CD4-positive, alpha-beta T cell treated with Interleukin-12 subunit alpha and Interleukin-12 subunit beta, for 1 hour (primary cell): ENCODE measurements around the gene GHITM.
A peak's percentile ranks its signal among the peaks of the same experiment; 100 is the strongest.
"Not testable (repeated sequence)": the region's sequence is repeated elsewhere in the genome, so short reads cannot be mapped to it uniquely, and the experiment has no call there.

Experiments
- DNase-seq: peaks from one replicate; pipeline ENCODE4 v3.0.0-alpha.2; 2020

The GHITM gene

DNA sequence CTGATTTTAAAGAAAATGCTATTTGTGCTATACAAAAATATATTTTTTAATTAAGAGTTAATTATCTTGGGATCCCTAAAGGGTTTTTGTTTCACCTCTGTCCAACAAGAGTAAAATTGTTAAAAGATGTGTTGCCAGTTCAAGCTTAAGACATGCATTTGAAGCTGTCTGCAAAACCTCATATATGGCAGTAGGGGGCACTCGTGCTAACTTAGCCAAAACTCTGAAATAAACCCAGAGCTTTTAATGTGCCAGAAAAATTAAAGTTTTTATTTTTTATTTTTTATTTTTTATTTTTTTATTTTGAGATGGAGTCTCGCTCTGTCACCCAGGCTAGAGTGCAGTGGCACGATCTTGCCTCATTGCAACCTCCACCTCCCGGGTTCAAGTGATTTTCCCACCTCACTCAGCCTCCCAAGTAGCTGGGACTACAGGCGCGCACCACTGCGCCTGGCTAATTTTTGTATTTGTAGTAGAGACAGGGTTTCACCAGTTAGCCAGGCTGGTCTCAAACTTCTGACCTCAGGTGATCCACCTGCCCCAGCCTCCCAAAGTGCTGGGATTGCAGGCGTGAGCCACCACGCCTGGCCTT, 8.8 kb downstream of the GHITM start:
- DNase-seq = peak; percentile 48

DNA sequence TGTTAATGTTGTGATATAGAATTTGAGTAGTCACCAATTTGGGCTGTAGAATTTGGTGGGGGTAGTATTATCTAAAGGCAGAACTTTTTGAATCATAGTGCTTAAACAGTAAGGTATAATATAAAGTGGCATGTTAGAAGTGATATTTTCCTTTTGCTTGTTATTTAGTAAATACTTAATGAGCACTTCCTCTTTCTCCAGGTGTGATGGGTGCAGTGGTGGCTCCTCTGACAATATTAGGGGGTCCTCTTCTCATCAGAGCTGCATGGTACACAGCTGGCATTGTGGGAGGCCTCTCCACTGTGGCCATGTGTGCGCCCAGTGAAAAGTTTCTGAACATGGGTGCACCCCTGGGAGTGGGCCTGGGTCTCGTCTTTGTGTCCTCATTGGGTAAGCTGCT, 10.5 kb downstream of the GHITM start:
- DNase-seq = no peak

DNA sequence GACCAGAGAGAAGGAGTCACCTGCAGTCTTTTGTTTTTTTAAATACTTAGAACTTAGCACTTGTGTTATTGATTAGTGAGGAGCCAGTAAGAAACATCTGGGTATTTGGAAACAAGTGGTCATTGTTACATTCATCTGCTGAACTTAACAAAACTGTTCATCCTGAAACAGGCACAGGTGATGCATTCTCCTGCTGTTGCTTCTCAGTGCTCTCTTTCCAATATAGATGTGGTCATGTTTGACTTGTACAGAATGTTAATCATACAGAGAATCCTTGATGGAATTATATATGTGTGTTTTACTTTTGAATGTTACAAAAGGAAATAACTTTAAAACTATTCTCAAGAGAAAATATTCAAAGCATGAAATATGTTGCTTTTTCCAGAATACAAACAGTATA, 13.5 kb downstream of the GHITM start:
- DNase-seq = no peak

DNA sequence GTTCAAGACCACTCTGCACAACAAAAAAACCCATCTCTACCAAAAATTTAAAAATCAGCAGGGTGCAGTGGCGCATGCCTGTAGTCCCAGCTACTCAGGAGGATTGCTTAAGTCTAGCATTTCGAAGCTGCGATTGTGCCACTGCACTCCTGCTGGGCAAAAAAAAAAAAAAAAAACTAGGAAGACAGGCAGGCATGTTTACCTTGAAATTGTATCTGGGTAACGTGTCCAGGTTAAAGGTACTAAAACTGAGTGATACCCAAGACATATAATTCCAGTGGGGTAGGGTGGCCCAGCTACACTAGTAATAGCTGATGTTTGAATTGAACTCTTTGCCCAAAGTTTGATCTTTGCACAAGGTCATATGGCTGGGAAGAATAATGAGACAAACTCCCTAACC, 16.2 kb downstream of the GHITM start:
- no peak for DNase-seq

DNA sequence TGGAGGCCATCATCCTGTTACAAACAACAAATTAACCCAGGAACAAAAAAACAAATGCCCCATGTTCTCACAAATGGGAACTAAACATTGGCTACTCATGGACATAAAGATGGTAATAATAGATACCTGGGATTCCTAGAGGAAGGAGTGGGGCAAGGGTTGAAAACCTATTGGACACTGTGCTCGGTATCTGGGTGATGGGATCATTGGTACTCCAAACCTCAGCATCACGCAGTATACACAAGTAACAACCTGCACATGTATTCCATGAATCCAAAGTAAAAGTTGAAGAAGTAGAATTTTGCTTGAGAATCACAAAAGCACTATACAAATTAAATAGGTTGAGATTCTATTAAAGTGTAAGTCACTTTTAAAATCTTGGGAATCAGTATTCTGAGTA, 16.7 kb downstream of the GHITM start:
- no peak for DNase-seq

- DNase-seq = peak; percentile 49
Observed at GRCh38 chr10:84156768-84157167, 17.5 kb downstream of the GHITM start.

DNA sequence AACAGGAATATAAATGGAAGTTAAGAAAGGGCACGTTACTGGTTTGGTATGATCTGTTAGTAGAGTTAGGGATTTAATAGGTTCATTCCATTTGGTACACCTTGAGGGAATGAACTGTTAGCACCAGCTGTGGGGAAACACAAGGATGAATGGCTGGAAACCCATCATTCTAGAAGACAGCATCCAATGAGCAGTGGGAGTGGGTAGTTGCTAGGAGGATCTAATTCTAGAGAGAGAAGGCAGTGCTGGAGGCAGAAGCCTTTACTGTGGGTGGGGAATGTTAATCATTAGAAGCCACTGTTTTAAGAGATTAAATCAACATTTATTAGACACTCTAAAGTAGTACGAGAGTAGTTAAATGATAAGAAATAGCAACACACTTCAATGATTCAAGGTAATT, 18.8 kb downstream of the GHITM start:
- no peak for DNase-seq

GRCh38 chr10:84158550-84158949, 19.2 kb downstream of the GHITM start:
- no peak for DNase-seq

DNA sequence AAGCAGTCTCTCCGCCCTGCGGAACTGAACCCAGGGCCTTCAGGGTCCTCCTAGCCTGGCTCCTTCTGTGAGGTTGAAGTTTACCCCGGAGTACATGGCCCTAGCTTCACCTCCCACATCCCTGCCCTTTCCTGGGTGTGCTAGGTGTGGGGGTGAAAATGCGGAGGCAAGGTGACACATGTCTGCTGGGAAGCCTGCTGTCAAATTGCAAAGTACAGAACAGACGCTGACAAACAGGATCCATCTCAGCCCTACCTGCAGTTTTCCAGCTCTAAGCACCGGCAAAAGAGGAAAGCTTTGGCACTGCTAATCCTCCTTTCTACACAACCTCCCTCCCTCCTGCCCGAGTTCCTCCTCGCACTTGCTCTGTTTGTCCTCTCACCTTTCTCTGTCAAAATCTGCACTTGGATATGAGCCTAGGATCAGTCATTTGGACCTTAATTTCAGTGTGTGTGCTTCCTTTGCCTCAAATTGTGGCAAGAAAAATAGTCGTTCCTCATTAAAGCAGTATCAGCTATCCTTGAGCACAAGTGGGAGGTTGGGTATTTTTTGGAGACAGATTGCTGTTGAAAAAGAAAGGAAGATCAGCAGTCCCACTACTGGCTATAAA, 19.9 kb downstream of the GHITM start:
- no peak for DNase-seq

- no peak for DNase-seq
Observed at GRCh38 chr10:84160663-84161362, 21.5 kb downstream of the GHITM start.

GRCh38 chr10:84163996-84164395, 24.7 kb downstream of the GHITM start:
- no peak for DNase-seq

GRCh38 chr10:84164442-84164841, 25.1 kb downstream of the GHITM start:
- no peak for DNase-seq

GRCh38 chr10:84166620-84167288, 27.4 kb downstream of the GHITM start:
- DNase-seq = no peak

GRCh38 chr10:84167289-84167653, 28.0 kb downstream of the GHITM start:
- not testable (repeated sequence) for DNase-seq

GRCh38 chr10:84168382-84168781, 29.1 kb downstream of the GHITM start:
- DNase-seq = not testable (repeated sequence)

- not testable (repeated sequence) for DNase-seq
Observed at GRCh38 chr10:84171237-84171636, 31.9 kb downstream of the GHITM start.

GRCh38 chr10:84171700-84172466, 32.6 kb downstream of the GHITM start:
- DNase-seq = not testable (repeated sequence)

- DNase-seq = no peak
Observed at GRCh38 chr10:84172467-84173356, 33.4 kb downstream of the GHITM start.

DNA sequence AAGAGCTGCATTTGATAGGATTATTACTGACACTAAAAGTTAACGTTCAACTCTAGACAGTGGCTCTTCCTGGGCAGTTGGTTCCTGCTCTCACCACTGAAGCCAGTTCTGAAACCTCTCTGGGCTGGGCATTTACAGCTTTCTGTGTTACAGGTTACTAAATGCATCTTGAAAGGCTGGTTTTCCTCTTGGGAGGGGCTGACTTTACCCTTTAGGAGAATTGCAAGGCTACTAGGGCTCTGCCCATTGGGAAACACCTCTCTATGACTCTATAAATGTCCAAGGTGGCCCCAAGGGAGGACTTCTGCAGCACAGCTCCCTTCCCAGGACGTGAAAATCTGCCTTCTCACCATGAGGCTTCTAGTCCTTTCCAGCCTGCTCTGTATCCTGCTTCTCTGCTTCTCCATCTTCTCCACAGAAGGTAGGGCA, 34.2 kb downstream of the GHITM start, which contains the start of gene GPR15LG:
Gene GPR15LG (plus strand): TSS at position 301 of the 429 bp plus-strand sequence. CDS start 51 bp downstream, at position 352.
- no peak for DNase-seq

DNA sequence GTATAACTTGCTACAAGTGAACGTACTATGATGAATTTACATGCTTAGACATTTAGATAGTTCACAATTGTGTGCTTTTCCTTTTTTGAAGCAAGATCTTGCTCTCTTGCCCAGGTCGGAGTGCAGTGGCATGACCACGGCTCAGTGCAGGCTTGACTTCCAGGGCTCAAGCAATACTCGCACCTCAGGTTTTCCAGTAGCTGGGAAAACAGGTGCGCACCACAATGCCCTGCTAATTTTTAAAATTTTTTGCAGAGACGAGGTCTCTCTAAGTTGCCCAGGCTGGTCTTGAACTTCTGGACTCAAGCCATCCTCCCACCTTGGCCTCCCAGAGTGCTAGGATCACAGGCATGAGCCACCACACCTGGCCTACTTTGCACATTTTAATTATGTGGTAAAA, 36.1 kb downstream of the GHITM start:
- DNase-seq = no peak

DNA sequence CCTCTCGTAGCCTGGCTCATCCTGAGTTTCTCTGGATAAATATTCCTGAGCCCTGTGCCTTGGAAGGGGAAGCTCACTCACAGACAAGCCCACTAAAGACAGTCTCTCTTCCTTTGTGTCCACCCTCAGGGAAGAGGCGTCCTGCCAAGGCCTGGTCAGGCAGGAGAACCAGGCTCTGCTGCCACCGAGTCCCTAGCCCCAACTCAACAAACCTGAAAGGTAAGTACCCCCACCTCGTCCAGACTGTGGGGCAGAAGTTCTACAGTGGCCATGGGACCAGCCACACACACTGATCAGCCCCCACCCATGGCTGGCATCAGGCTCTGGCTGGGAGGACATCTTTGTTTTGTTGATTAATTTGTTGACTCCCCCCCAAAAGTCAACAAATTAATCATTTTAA, 37.0 kb downstream of the GHITM start:
- no peak for DNase-seq
